ENCODE data around the gene CPNE9.

CPNE9 gene, protein sequence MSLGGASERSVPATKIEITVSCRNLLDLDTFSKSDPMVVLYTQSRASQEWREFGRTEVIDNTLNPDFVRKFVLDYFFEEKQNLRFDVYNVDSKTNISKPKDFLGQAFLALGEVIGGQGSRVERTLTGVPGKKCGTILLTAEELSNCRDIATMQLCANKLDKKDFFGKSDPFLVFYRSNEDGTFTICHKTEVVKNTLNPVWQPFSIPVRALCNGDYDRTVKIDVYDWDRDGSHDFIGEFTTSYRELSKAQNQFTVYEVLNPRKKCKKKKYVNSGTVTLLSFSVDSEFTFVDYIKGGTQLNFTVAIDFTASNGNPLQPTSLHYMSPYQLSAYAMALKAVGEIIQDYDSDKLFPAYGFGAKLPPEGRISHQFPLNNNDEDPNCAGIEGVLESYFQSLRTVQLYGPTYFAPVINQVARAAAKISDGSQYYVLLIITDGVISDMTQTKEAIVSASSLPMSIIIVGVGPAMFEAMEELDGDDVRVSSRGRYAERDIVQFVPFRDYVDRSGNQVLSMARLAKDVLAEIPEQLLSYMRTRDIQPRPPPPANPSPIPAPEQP

DNA sequence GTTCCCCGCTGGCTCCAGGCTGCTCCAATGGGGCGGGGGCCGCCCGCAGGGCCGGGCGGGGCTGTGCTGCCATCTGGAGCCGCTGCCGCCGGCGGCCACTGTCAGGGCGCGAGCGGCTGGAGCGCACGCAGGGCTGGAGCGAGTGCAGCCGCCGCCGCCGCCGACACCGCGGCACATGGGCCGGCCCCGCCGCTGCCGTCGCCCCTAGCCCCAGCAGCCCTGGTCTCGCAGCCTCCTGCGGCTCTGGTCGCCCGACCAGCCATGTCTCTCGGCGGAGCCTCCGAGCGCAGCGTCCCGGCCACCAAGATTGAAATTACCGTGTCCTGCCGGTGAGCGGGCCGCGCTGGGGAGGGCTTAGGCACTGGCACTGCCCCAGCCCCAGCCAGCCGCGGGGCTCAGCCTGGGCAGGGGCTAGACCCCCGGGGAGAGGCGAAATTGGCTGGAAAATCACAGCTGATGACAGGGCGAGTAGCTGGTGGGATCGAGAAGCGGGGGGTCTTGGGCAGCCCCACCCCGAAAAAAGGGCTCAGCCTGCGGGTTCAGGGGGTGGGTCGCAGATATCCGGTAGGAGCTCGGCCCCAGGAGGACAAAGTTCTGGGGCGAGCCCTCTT, at the start of gene CPNE9:
CPNE9 (plus strand) TSS at position 98 of the 611 bp plus-strand sequence; CDS start at position 262, 164 bp downstream.
- no CpG with 5 or more reads among the region's 56 CpGs for WGBS (ENCODE audit: insufficient coverage, insufficient read length)
- H3K9me3 ChIP-seq (ENCODE audit: control insufficient read depth, insufficient read depth, low read length): no peaks in the 10 kb centered on the region
- H3K4me1 ChIP-seq (ENCODE audit: control insufficient read depth, insufficient read depth, low read length): 0 out of 2 replicates have a peak, but pooled peaks cover 1% of the 10 kb centered on the region
- no peaks in the 10 kb centered on the region for H3K36me3 ChIP-seq (ENCODE audit: control insufficient read depth, insufficient read depth, low read length)
- peaks cover 5% of the 10 kb centered on the region; the same call in 1 of the 2 replicates for H3K27me3 ChIP-seq (ENCODE audit: control insufficient read depth, insufficient read depth, low read length)
- no peak within 1 kb of the TSS for H3K27ac ChIP-seq (ENCODE audit: low read length)
- peak within 1 kb of the TSS; percentile 54; the same call in 1 of the 2 replicates for H3K4me3 ChIP-seq (ENCODE audit: low read length)
- DNase-seq (ENCODE audit: low read depth, low spot score): no peak

- no peak for DNase-seq (ENCODE audit: low read depth, low spot score)
- no peaks in the 10 kb centered on the region for H3K27me3 ChIP-seq (ENCODE audit: control insufficient read depth, insufficient read depth, low read length)
- WGBS (ENCODE audit: insufficient coverage, insufficient read length): no CpG with 5 or more reads among the region's 4 CpGs
- H3K4me3 ChIP-seq (ENCODE audit: low read length): no peak overlapping the region
- H3K9me3 ChIP-seq (ENCODE audit: control insufficient read depth, insufficient read depth, low read length): no peaks in the 10 kb centered on the region
- no peaks in the 10 kb centered on the region for H3K4me1 ChIP-seq (ENCODE audit: control insufficient read depth, insufficient read depth, low read length)
- peaks cover 1% of the 10 kb centered on the region; the same call in 1 of the 2 replicates for H3K36me3 ChIP-seq (ENCODE audit: control insufficient read depth, insufficient read depth, low read length)
- no peak overlapping the region for H3K27ac ChIP-seq (ENCODE audit: low read length)
Measured at GRCh38 chr3:9659849-9660248, 43.8 kb upstream of the CPNE9 start.

- H3K27me3 ChIP-seq (ENCODE audit: control insufficient read depth, insufficient read depth, low read length): no peaks in the 10 kb centered on the region
- WGBS (ENCODE audit: insufficient coverage, insufficient read length): no CpG with 5 or more reads among the region's 6 CpGs
- no peak overlapping the region for H3K4me3 ChIP-seq (ENCODE audit: low read length)
- H3K9me3 ChIP-seq (ENCODE audit: control insufficient read depth, insufficient read depth, low read length): no peaks in the 10 kb centered on the region
- no peaks in the 10 kb centered on the region for H3K4me1 ChIP-seq (ENCODE audit: control insufficient read depth, insufficient read depth, low read length)
- no peak for DNase-seq (ENCODE audit: low read depth, low spot score)
- no peak overlapping the region for H3K27ac ChIP-seq (ENCODE audit: low read length)
- no peaks in the 10 kb centered on the region; the same call in 1 of the 2 replicates for H3K36me3 ChIP-seq (ENCODE audit: control insufficient read depth, insufficient read depth, low read length)
Measured at GRCh38 chr3:9660972-9661371, 42.7 kb upstream of the CPNE9 start.

DNA sequence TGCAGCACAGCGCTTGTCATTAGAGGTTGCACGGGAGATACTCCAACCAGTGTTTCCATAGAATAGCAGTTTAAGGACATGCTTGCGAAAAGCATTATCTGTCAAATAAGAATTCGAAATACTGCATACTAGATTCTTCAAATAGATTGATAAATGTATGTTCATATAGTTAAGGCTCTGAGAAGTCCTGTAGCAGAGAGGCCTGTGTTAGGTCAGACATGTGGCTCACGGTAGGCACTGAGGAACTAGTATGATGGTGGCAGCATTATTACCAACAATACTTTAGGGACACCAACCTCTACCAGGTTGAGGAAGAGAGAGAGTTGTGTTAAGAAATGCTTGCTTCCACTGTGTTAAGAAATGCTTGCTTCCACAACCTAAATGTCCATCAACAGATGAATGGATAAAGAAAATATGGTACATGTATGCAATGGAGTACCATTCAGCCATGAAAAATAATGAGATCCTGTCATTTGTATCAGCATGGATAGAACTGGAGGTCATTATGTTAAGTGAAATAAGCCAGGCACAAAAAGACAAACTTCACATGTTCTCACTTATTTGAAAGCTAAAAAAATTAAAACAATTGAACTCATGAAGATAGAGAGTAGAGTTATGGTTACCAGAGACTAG, 39.4 kb upstream of the CPNE9 start:
- Histone ChIP-seq H3K9me3 (ENCODE audit: control insufficient read depth, insufficient read depth, low read length) (no peaks in the 10 kb centered on the region), H3K4me1 (ENCODE audit: control insufficient read depth, insufficient read depth, low read length) (no peaks in the 10 kb centered on the region), H3K27me3 (ENCODE audit: control insufficient read depth, insufficient read depth, low read length) (no peaks in the 10 kb centered on the region), H3K27ac (ENCODE audit: low read length) (no peak overlapping the region), H3K4me3 (ENCODE audit: low read length) (no peak overlapping the region), H3K36me3 (ENCODE audit: control insufficient read depth, insufficient read depth, low read length) (peaks cover 6% of the 10 kb centered on the region; the same call in 1 of the 2 replicates)
- no peak for DNase-seq (ENCODE audit: low read depth, low spot score)
- no CpG with 5 or more reads among the region's 5 CpGs for WGBS (ENCODE audit: insufficient coverage, insufficient read length)

DNA sequence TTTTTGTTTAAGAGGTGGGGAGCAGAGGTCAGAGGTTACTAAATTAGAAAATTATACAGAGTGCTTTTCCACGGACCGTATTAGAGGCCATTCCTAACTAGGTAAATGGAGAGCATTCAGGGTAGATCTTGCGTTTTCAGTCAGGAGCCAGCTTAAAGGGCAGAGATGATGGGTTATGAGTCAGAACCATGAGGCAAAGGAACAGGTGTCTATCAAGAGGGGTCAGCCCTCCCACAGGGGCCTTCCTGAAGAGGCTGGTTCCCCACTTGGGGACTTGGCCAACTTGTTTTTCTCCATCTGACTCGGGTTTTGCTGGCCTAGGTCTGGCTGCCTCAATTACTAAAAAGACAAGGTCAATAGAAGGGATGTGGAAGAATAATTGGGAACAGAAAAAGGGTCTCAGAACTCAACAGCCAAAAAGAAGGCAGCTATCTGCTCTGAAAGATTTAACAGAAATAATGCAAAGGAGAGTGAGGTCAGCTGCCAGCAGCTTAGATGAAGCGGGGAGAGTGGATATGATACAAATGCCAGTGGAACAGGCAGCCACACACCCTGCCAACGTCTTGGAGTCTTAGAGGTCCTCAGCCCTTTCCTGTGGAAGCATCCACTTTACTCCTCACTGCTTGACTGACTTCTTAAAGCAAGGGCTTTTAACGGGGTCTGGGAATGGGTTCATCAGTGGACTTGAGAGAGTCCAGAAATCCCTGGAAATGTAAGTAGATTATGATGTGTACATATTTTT, 36.8 kb upstream of the CPNE9 start:
- Histone ChIP-seq H3K27me3 (ENCODE audit: control insufficient read depth, insufficient read depth, low read length) (no peaks in the 10 kb centered on the region), H3K4me3 (ENCODE audit: low read length) (no peak overlapping the region), H3K9me3 (ENCODE audit: control insufficient read depth, insufficient read depth, low read length) (no peaks in the 10 kb centered on the region), H3K27ac (ENCODE audit: low read length) (no peak overlapping the region), H3K36me3 (ENCODE audit: control insufficient read depth, insufficient read depth, low read length) (peaks cover 8% of the 10 kb centered on the region; the same call in 1 of the 2 replicates), H3K4me1 (ENCODE audit: control insufficient read depth, insufficient read depth, low read length) (no peaks in the 10 kb centered on the region)
- DNase-seq (ENCODE audit: low read depth, low spot score): no peak
- no CpG with 5 or more reads among the region's 7 CpGs for WGBS (ENCODE audit: insufficient coverage, insufficient read length)

DNA sequence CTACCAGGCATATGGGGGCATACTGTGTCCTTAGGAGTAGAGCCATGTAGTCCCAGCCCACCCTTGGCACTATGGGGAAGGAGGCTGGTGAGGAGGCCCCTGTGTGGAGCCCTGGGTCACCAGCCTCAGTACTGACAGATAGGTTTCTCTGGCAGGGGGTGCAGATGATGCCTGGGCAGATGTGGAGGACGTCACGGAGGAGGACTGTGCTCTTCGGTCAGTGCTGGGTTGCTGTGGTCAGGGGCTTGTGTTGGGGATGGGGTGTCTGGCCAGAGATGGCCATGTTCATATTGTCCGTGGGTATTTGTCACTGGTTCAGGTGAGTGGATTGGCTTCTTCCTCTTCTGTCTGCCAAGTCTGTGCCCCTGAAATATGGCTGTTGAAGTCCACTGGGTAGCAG, 34.4 kb upstream of the CPNE9 start:
- Histone ChIP-seq H3K4me1 (ENCODE audit: control insufficient read depth, insufficient read depth, low read length) (no peaks in the 10 kb centered on the region), H3K27ac (ENCODE audit: low read length) (no peak overlapping the region), H3K4me3 (ENCODE audit: low read length) (no peak overlapping the region), H3K27me3 (ENCODE audit: control insufficient read depth, insufficient read depth, low read length) (no peaks in the 10 kb centered on the region), H3K9me3 (ENCODE audit: control insufficient read depth, insufficient read depth, low read length) (no peaks in the 10 kb centered on the region), H3K36me3 (ENCODE audit: control insufficient read depth, insufficient read depth, low read length) (peaks cover 17% of the 10 kb centered on the region; the same call in 1 of the 2 replicates)
- WGBS (ENCODE audit: insufficient coverage, insufficient read length): no CpG with 5 or more reads among the region's 4 CpGs
- DNase-seq (ENCODE audit: low read depth, low spot score): no peak

- Histone ChIP-seq H3K4me1 (ENCODE audit: control insufficient read depth, insufficient read depth, low read length) (no peaks in the 10 kb centered on the region), H3K27me3 (ENCODE audit: control insufficient read depth, insufficient read depth, low read length) (no peaks in the 10 kb centered on the region), H3K4me3 (ENCODE audit: low read length) (no peak overlapping the region), H3K27ac (ENCODE audit: low read length) (no peak overlapping the region), H3K36me3 (ENCODE audit: control insufficient read depth, insufficient read depth, low read length) (peaks cover 17% of the 10 kb centered on the region; the same call in 1 of the 2 replicates), H3K9me3 (ENCODE audit: control insufficient read depth, insufficient read depth, low read length) (no peaks in the 10 kb centered on the region)
- no peak for DNase-seq (ENCODE audit: low read depth, low spot score)
- no CpG with 5 or more reads among the region's 4 CpGs for WGBS (ENCODE audit: insufficient coverage, insufficient read length)
Measured at GRCh38 chr3:9669720-9670432, 33.8 kb upstream of the CPNE9 start.

DNA sequence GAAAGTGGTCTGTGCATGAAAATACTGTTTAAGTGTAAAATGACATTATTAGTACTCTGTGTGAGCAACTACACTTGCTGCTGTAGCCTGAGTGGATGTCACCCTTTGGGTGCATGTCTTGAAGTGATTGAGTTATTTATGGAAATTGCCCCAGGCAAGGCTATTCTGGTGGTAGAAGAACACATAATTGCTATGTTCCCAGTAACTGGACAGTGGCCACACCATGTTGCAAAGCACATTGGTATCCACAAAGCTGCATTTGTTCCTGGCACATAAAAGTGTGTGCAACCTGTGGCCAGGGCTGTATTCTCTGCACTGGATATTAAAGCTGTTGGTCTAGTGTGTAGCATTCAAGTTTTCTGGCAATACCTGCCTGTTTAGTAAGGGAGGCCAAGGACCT, 30.6 kb upstream of the CPNE9 start:
- H3K27ac ChIP-seq (ENCODE audit: low read length): no peak overlapping the region
- H3K4me3 ChIP-seq (ENCODE audit: low read length): no peak overlapping the region
- no peaks in the 10 kb centered on the region for H3K4me1 ChIP-seq (ENCODE audit: control insufficient read depth, insufficient read depth, low read length)
- H3K9me3 ChIP-seq (ENCODE audit: control insufficient read depth, insufficient read depth, low read length): no peaks in the 10 kb centered on the region
- H3K27me3 ChIP-seq (ENCODE audit: control insufficient read depth, insufficient read depth, low read length): no peaks in the 10 kb centered on the region
- DNase-seq (ENCODE audit: low read depth, low spot score): no peak
- H3K36me3 ChIP-seq (ENCODE audit: control insufficient read depth, insufficient read depth, low read length): peaks cover 17% of the 10 kb centered on the region; the same call in 1 of the 2 replicates

DNA sequence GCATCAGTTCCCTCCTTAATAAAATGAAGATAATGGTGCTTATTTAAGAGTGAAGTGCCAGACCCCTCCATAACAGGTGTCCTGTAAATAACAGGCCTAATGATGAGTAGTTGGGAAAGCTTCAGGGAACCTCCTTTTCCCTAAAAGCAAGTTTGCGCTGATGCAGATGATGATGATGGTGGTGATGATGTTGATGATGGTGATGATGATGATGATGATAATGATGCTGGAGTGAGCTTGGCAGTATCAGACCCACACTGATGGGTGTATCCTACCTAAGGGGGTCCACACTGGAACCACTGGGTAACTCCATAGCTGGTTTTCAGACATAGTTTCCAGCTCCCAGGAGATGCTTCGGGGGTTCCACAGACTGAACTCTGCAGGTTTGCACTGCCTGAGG, 29.9 kb upstream of the CPNE9 start:
- H3K9me3 ChIP-seq (ENCODE audit: control insufficient read depth, insufficient read depth, low read length): no peaks in the 10 kb centered on the region
- DNase-seq (ENCODE audit: low read depth, low spot score): no peak
- H3K4me3 ChIP-seq (ENCODE audit: low read length): no peak overlapping the region
- H3K4me1 ChIP-seq (ENCODE audit: control insufficient read depth, insufficient read depth, low read length): no peaks in the 10 kb centered on the region
- WGBS (ENCODE audit: insufficient coverage, insufficient read length): no CpG with 5 or more reads among the region's 2 CpGs
- H3K36me3 ChIP-seq (ENCODE audit: control insufficient read depth, insufficient read depth, low read length): peaks cover 15% of the 10 kb centered on the region; the same call in 1 of the 2 replicates
- no peaks in the 10 kb centered on the region for H3K27me3 ChIP-seq (ENCODE audit: control insufficient read depth, insufficient read depth, low read length)
- no peak overlapping the region for H3K27ac ChIP-seq (ENCODE audit: low read length)
